Ovary (tissue), 9 donors: ENCODE results near the gene EGR2. TPM values are rescaled to one million over a fixed set of nuclear protein-coding genes. Genes with fewer than 3 reads are reported as not detected.
"Not testable (repeated sequence)": the region's sequence is repeated elsewhere in the genome, so short reads cannot be mapped to it uniquely, and the experiment has no call there.

Source experiments
- DNase-seq, 5 donors: peaks; one replicate each; pipeline ENCODE4 v3.0.0-alpha.2; 2019 to 2020
- H3K27ac ChIP-seq, 2 donors: fragments of 200-600 bp; one replicate each; pipeline versions ENCODE4 v1.5.1 to v1.8.0; 2019 to 2022
- H3K27me3 ChIP-seq: fragments of 200-600 bp; one replicate; pipeline ENCODE4 v1.8.0; 2022
- H3K36me3 ChIP-seq: fragments of 200-600 bp; sonication (generic); one replicate; pipeline ENCODE4 v1.5.1; 2019
- H3K4me1 ChIP-seq: one replicate; pipeline ENCODE4 v1.8.1; 2013; ENCODE audit warnings: mild to moderate bottlenecking, moderate library complexity; ENCODE audit not compliant: insufficient read depth
- H3K4me3 ChIP-seq: fragments of 200-600 bp; sonication (generic); one replicate; pipeline ENCODE4 v1.5.1; 2017
- H3K9me3 ChIP-seq, 2 donors: fragments of 200-600 bp in 1 of 2; sonication (generic) in 1 of 2; one replicate each; pipeline versions ENCODE4 v1.5.1 to v1.8.1; 2013 to 2019; ENCODE audit warnings: mild to moderate bottlenecking in 1 of 2, moderate library complexity in 1 of 2
- EP300 ChIP-seq: sonication (generic); formaldehyde crosslinking; IDR thresholded peaks from one replicate; pipeline ENCODE4 v1.6.1; 2017; ENCODE audit warnings: antibody characterized with exemption
- POLR2A ChIP-seq: fragments of 450-650 bp; IDR thresholded peaks from one replicate; pipeline ENCODE4 v1.6.1; 2017; ENCODE audit warnings: antibody characterized with exemption, mild to moderate bottlenecking, moderate library complexity
- WGBS, 3 donors: extraction: QIAGEN DNeasy Blood & Tissue Kit in 1 of 3; methylation state at CpG; one replicate each; pipeline versions ENCODE4 v1.1.5 to v1.1.7; 2013 to 2017; 5-methylcytosine and 5-hydroxymethylcytosine counted together
- intact Hi-C, 4 donors: fragments of 100-400 bp; cut with DNase I; formaldehyde crosslinking; loops; one replicate each; pipeline versions ENCODE4 v1.11.0 to v1.15.1; 2022 to 2023
- polyA plus RNA-seq, 2 donors: library from polyadenylated mRNA; stranded (reverse); fragments of 200-250 nt in 1 of 2; fragments of 350-450 nt in 1 of 2; fragmentation: Illumina TruSeq in 1 of 2; extraction: RNeasy Lipid Tissue Mini Kit (QIAGEN cat#74804) in 1 of 2; gene quantifications; one replicate each; pipeline ENCODE4 v1.2.3, GENCODE V29; 2013 to 2014
- total RNA-seq, 7 donors: library from RNA; depleted of rRNA in 2 of 7; stranded (reverse); fragments of >200 nt in 2 of 7; fragmentation: NEBNext Ultra II Directional in 3 of 7; extraction: Animal tissue kit (Norgen Biotek cat#: 25700) in 3 of 7; gene quantifications; one replicate each; pipeline versions ENCODE4 v1.1.0 to v1.2.4, GENCODE V29; 2016 to 2023
- TF ChIP-seq, protein P1 (sequence below), 3 donors: fragments of 450-650 bp in 2 of 3; fragments of 200-600 bp in 1 of 3; IDR thresholded peaks; one replicate each; pipeline versions ENCODE4 v1.5.1 to v1.8.0; 2016 to 2022; ENCODE audit warnings: antibody characterized with exemption in 3 of 3, mild to moderate bottlenecking in 1 of 3
- donor health status: DM: no; HTN: no; CAD: no; lungs with moderate emphysema.
- donor health status: DM: no; HTN: no; CAD: no.
- donor health status: Bipolar disorder and iron deficiency.
- donor health status: DM: yes; HTN: yes; CAD: no.
- donor health status: DM: no; HTN: no; CAD: no.
- donor health status: DM: yes; HTN: yes; CAD: no.

The EGR2 gene
- total and polyA plus RNA-seq, 9 donors: 0.48 to 13.0 (median 4.6) TPM

DNA sequence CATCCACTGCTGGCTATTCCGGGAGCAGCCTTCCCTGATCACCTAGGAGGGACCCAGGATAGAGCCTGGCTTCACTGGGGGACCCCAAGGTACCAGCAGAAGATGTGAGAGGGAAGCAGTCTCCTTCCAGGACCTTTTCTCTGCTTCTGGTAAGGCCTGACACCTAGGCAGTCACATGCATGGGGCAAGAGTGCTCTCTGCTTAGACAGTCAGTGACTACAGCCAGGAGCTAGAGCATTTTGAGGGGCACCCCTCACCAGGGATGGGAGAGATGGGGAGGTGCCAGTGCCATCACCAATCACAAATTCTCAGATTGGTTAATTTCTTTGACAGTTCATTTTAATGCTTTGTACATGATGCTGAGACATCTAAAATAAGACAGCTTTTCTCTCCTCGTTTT is 25.6 kb downstream of the EGR2 start:
- H3K27me3 ChIP-seq: no peaks in the 10 kb centered on the region
- peaks cover 11% of the 10 kb centered on the region for H3K4me1 ChIP-seq
- TF ChIP-seq EP300 (no peak), POLR2A (no peak)
- TF ChIP-seq, protein P1, sequence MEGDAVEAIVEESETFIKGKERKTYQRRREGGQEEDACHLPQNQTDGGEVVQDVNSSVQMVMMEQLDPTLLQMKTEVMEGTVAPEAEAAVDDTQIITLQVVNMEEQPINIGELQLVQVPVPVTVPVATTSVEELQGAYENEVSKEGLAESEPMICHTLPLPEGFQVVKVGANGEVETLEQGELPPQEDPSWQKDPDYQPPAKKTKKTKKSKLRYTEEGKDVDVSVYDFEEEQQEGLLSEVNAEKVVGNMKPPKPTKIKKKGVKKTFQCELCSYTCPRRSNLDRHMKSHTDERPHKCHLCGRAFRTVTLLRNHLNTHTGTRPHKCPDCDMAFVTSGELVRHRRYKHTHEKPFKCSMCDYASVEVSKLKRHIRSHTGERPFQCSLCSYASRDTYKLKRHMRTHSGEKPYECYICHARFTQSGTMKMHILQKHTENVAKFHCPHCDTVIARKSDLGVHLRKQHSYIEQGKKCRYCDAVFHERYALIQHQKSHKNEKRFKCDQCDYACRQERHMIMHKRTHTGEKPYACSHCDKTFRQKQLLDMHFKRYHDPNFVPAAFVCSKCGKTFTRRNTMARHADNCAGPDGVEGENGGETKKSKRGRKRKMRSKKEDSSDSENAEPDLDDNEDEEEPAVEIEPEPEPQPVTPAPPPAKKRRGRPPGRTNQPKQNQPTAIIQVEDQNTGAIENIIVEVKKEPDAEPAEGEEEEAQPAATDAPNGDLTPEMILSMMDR (IDR thresholded peaks at IDR 0.05): no peak
- no peak for DNase-seq
- no peak overlapping the region for H3K27ac ChIP-seq
- H3K9me3 ChIP-seq: no peaks in the 10 kb centered on the region
- H3K36me3 ChIP-seq: no peaks in the 10 kb centered on the region
- H3K4me3 ChIP-seq: no peak overlapping the region
- WGBS, 3 donors: 85 to 96% (median 89%) methylated on average over 2 of the region's 2 CpGs
- intact Hi-C loops: no loop called here

DNA sequence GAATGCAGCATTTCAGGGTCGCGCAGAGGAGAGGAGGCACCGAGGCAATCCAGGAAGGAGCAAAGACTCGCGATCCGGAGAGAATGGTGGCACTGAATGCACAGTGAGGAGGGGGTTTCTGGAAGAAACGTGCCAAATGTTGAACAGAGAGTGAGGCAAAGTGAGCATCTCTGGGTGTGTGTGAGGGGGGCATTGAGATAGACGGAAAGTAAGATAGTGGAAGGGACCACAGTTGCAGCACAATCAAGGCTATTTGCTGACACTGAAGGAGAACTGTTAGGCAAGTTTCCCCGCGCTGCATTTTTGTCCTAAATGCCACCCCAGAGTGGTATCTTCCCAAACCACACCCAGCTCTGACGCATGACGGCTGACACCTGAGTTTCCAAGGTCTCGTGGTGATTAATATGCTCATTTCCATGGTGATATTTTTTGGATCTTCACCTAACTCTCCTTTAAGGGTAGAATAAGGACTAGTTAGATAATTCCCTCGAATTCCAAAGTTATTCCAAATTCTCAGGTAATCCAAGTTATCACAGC is 26.1 kb downstream of the EGR2 start:
- WGBS, 3 donors: 86 to 93% (median 92%) methylated on average over 14 of the region's 14 CpGs
- Histone ChIP-seq H3K27ac (no peak overlapping the region), H3K36me3 (no peaks in the 10 kb centered on the region), H3K4me3 (no peak overlapping the region), H3K9me3 (no peaks in the 10 kb centered on the region), H3K27me3 (no peaks in the 10 kb centered on the region), H3K4me1 (peaks cover 11% of the 10 kb centered on the region)
- intact Hi-C loops: no loop called here
- no peak for DNase-seq
- TF ChIP-seq, protein P1 (IDR thresholded peaks at IDR 0.05): no peak
- TF ChIP-seq POLR2A (no peak), EP300 (no peak)

DNA sequence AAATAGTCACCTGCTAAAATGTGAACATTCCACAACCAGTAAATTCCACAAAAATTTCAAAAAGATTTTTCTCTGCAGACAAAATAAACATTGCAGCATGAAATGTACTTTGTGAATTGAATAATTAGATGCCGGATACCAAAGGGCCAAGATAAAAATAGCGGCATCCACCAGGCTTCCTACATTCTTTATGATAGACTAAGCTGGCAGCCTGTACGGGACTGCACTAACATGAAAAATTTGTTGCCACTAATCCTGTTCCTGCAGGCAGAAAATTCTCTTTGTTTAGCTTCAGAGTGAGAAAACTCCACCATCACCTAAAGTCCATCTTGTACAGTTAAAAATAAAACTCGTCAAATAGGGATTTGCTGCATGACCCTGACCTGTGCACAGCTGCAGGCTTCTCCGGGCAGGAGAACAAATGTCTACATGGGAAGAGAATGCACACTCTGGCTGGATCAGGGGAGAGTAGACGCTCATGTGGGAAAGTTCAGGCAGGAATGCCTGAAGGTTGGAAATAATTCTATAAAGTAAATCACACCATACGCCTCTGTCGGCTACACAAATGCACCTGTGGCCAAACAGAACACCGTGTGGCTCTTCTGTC is 27.2 kb downstream of the EGR2 start:
- TF ChIP-seq POLR2A (no peak), EP300 (no peak)
- no peak overlapping the region for H3K27ac ChIP-seq
- H3K4me3 ChIP-seq: no peak overlapping the region
- DNase-seq: peak in 4 of 5 donors; percentile 30 to 40 (median 38)
- H3K27me3 ChIP-seq: no peaks in the 10 kb centered on the region
- intact Hi-C loops: no loop called here
- 8 to 16% (median 9%) methylated on average over 9 of the region's 9 CpGs for WGBS, 3 donors
- peaks cover 5% of the 10 kb centered on the region for H3K4me1 ChIP-seq
- no peaks in the 10 kb centered on the region for H3K9me3 ChIP-seq
- no peaks in the 10 kb centered on the region for H3K36me3 ChIP-seq

DNA sequence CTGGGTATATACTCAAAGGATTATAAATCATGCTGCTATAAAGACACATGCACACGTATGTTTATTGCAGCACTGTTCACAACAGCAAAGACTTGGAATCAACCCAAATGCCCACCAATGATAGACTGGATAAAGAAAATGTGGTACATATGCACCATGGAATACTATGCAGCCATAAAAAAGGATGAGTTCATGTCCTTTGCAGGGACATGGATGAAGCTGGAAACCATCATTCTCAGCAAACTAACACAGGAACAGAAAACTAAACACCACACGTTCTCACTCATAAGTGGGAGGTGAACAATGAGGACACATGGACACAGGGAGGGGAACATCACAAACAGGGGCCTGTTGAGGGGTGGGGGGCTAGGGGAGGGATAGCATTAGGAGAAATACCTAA is 27.9 kb downstream of the EGR2 start:
- H3K36me3 ChIP-seq, H3K4me3 ChIP-seq, H3K27me3 ChIP-seq, intact Hi-C loops, H3K27ac ChIP-seq, H3K9me3 ChIP-seq, DNase-seq, H3K4me1 ChIP-seq: not testable (repeated sequence)
- WGBS, 3 donors: 62 to 78% (median 64%) methylated on average over 2 of the region's 2 CpGs

DNA sequence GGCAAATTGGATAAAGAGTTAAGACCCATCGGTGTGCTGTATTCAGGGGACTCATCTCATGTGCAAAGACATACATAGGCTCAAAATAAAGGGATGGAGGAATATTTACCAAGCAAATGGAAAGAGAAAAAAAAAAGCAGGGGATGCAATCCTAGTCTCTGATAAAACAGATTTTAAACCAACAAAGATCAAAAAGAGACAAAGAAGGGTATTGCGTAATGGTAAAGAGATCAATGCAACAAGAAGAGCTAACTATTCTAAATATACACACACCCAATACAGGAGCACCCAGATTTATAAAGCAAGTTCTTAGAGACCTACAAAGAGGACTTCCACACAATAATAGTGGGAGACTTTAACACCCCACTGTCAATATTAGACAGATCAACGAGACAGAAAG is 31.6 kb downstream of the EGR2 start:
- H3K9me3 ChIP-seq, H3K4me3 ChIP-seq, intact Hi-C loops, H3K36me3 ChIP-seq, H3K27ac ChIP-seq, H3K4me1 ChIP-seq, H3K27me3 ChIP-seq, DNase-seq: not testable (repeated sequence)
- WGBS, 3 donors: 95 to 97% (median 96%) methylated on average over 3 of the region's 3 CpGs

DNA sequence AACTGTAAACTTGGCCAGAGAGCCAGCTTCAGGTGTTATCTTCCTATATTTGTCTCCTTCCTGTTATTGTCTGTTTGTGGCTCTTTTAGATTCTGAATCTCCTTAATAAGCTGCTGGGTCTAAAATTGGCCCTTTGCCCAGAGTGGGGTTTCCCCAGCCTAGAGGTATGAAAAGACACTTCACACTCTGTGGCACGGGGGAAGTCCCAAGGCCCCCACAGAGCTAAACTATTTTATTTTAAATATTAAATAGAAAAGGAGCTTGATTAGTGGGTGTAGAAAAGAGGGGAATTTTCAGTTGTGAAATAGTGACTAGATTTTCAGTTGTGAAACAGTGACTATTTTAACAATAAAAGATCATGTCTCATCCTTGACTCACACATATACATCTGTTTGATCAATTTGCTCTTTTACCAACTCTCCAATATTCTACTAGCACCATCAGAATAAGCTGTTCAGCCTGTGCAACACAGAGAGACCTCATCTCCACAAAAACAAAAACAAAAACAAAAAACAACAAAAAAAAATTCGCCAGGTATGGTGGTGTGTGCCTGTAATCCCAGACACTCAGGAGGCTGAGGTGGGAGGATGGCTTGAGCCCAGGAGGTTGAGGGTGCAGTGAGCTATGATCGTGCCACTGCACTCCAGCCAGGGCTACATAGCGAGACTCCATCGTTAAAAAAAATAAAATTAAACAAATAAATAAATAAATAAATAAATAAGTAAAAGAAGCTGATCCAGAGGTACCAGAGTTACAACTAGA is 36.5 kb downstream of the EGR2 start:
- Histone ChIP-seq H3K27ac (no peak overlapping the region), H3K27me3 (no peaks in the 10 kb centered on the region), H3K9me3 (no peaks in the 10 kb centered on the region), H3K4me3 (no peak overlapping the region), H3K4me1 (no peaks in the 10 kb centered on the region), H3K36me3 (no peaks in the 10 kb centered on the region)
- intact Hi-C loops: no loop called here
- TF ChIP-seq, protein P1 (IDR thresholded peaks at IDR 0.05): no peak
- WGBS, 3 donors: 87 to 90% (median 88%) methylated on average over 5 of the region's 5 CpGs
- DNase-seq: no peak
